ENCODE measurements around the gene PLA2G6. TPM values are rescaled to one million over a fixed set of nuclear protein-coding genes. Genes with fewer than 3 reads are reported as not detected.

PLA2G6 gene
- total RNA-seq, 1 experiment from 2014 or later = 39.8 TPM

GRCh38 chr22:38202437-38203089, 20.9 kb upstream of the PLA2G6 start:
- intact Hi-C loops (cut with micrococcal nuclease; ENCODE audit: unreplicated experiment) = loop anchor here (1.0 to 10.0 kb wide), 5 partner anchors 37 to 148 kb away; partner anchors contain the start of genes PICK1 and TMEM184B
- Histone ChIP-seq H3K79me2 (ENCODE audit: low read depth) (peaks cover 51% of the 10 kb centered on the region), H2AFZ (no peak overlapping the region), H3K27ac (peak overlapping the region; percentile 91), H4K20me1 (ENCODE audit: insufficient read depth) (peaks cover 44% of the 10 kb centered on the region), H3K4me2 (peak overlapping the region; percentile 89), H3K36me3 (ENCODE audit: low read depth) (0 out of 2 replicates have a peak, but pooled peaks cover 5% of the 10 kb centered on the region), H3K4me3 (peak overlapping the region; percentile 93), H3K9me2 (ENCODE audit: insufficient read depth) (no peaks in the 10 kb centered on the region), H3K9me3 (ENCODE audit: insufficient read depth, low read depth) (no peaks in the 10 kb centered on the region), H3F3A (ENCODE audit: insufficient read depth, low read depth) (peaks cover 18% of the 10 kb centered on the region; the same call in 1 of the 2 replicates), H3K4me1 (replicated peaks; ENCODE audit: insufficient read depth) (peaks cover 14% of the 10 kb centered on the region), H3K27me3 (ENCODE audit: insufficient read depth, low read depth) (no peaks in the 10 kb centered on the region)
- CTCF ChIA-PET = interaction anchor here (1.4 kb wide), 1 partner anchor 150 kb away, joined by 7 read pairs; no protein-coding TSS in a partner anchor
- BruUV-seq (replicated peaks) = TSS peak; percentile 84
- POLR2A ChIA-PET (ENCODE audit: unreplicated experiment) = interaction anchor here (0.5 to 1.0 kb wide), 8 partner anchors 16 to 1905 kb away, joined by 3 to 13 read pairs (median 4); no protein-coding TSS in a partner anchor
- peak; percentile 64 to 73 for DNase-seq
- TF ChIP-seq CTCF (conservative IDR thresholded peaks at IDR 0.05) = no peak; the same call in 1 of the 2 replicates
- TF ChIP-seq EZH2 (IDR thresholded peaks at IDR 0.05; ENCODE audit: low read depth) = no peak

GRCh38 chr22:38201711-38202436, 20.2 kb upstream of the PLA2G6 start, which contains the start of gene MAFF:
Gene MAFF (plus strand): TSS chr22:38201994. CDS start chr22:38213854, 11,860 bp downstream.
- intact Hi-C loops (cut with micrococcal nuclease; ENCODE audit: unreplicated experiment) = loop anchor here (1.0 to 10.0 kb wide), 7 partner anchors 21 to 147 kb away; partner anchors contain the start of genes PICK1, PLA2G6 and TMEM184B
- peak; percentile 95 to 97 for DNase-seq
- Histone ChIP-seq H4K20me1 (ENCODE audit: insufficient read depth) (peaks cover 41% of the 10 kb centered on the region), H3K79me2 (ENCODE audit: low read depth) (peaks cover 45% of the 10 kb centered on the region), H3K4me2 (peak within 1 kb of the TSS; percentile 89), H3F3A (ENCODE audit: insufficient read depth, low read depth) (peaks cover 18% of the 10 kb centered on the region; the same call in 1 of the 2 replicates), H2AFZ (peak within 1 kb of the TSS; percentile 72), H3K27me3 (ENCODE audit: insufficient read depth, low read depth) (no peaks in the 10 kb centered on the region), H3K36me3 (ENCODE audit: low read depth) (0 out of 2 replicates have a peak, but pooled peaks cover 5% of the 10 kb centered on the region), H3K27ac (peak within 1 kb of the TSS; percentile 91), H3K4me1 (replicated peaks; ENCODE audit: insufficient read depth) (peaks cover 14% of the 10 kb centered on the region), H3K9me3 (ENCODE audit: insufficient read depth, low read depth) (no peaks in the 10 kb centered on the region), H3K4me3 (peak within 1 kb of the TSS; percentile 93), H3K9me2 (ENCODE audit: insufficient read depth) (no peaks in the 10 kb centered on the region)
- no TSS peak for BruUV-seq (replicated peaks)
- TF ChIP-seq CTCF (conservative IDR thresholded peaks at IDR 0.05) (no peak), EZH2 (IDR thresholded peaks at IDR 0.05; ENCODE audit: low read depth) (no peak)
- ChIA-PET CTCF (interaction anchor here (0.7 to 1.4 kb wide), 2 partner anchors 148 to 150 kb away, joined by 7 to 8 read pairs; no protein-coding TSS in a partner anchor), POLR2A (ENCODE audit: unreplicated experiment) (interaction anchor here (0.5 to 0.8 kb wide), 12 partner anchors 15 to 197 kb away, joined by 3 to 12 read pairs (median 5); no protein-coding TSS in a partner anchor)

GRCh38 chr22:38201371-38201710, 19.7 kb upstream of the PLA2G6 start:
- CTCF ChIA-PET = interaction anchor here (0.7 to 1.4 kb wide), 2 partner anchors 148 to 149 kb away, joined by 7 to 8 read pairs; no protein-coding TSS in a partner anchor
- BruUV-seq (replicated peaks) = TSS peak; percentile 43

More at GRCh38 chr22:38201371-38201710, 19.7 kb upstream of the PLA2G6 start:
- Histone ChIP-seq H3K9me3 (ENCODE audit: insufficient read depth, low read depth) (no peaks in the 10 kb centered on the region), H4K20me1 (ENCODE audit: insufficient read depth) (peaks cover 36% of the 10 kb centered on the region), H3F3A (ENCODE audit: insufficient read depth, low read depth) (peaks cover 14% of the 10 kb centered on the region; the same call in 1 of the 2 replicates), H3K4me2 (peak overlapping the region; percentile 89), H3K4me1 (replicated peaks; ENCODE audit: insufficient read depth) (peaks cover 14% of the 10 kb centered on the region), H3K79me2 (ENCODE audit: low read depth) (peaks cover 40% of the 10 kb centered on the region), H3K36me3 (ENCODE audit: low read depth) (0 out of 2 replicates have a peak, but pooled peaks cover 5% of the 10 kb centered on the region), H3K27ac (no peak overlapping the region), H3K27me3 (ENCODE audit: insufficient read depth, low read depth) (no peaks in the 10 kb centered on the region), H2AFZ (peak overlapping the region; percentile 72), H3K4me3 (peak overlapping the region; percentile 44), H3K9me2 (ENCODE audit: insufficient read depth) (no peaks in the 10 kb centered on the region)
- intact Hi-C loops (cut with micrococcal nuclease; ENCODE audit: unreplicated experiment) = loop anchor here (1.0 to 10.0 kb wide), 3 partner anchors 20 to 147 kb away; partner anchors contain the start of genes PICK1 and PLA2G6
- DNase-seq = no peak
- no peak for TF ChIP-seq EZH2 (IDR thresholded peaks at IDR 0.05; ENCODE audit: low read depth)
- no peak for TF ChIP-seq CTCF (conservative IDR thresholded peaks at IDR 0.05)
- POLR2A ChIA-PET (ENCODE audit: unreplicated experiment) = interaction anchor here (0.5 to 0.8 kb wide), 10 partner anchors 15 to 197 kb away, joined by 3 to 12 read pairs (median 5); no protein-coding TSS in a partner anchor
